ENCODE results near the gene MAB21L3.

Gene MAB21L3

GRCh38 chr1:116165572-116165971, 54.4 kb downstream of the MAB21L3 start:
- Histone ChIP-seq H3K4me3 (ENCODE audit: insufficient read length, low read depth) (no peak overlapping the region), H3K36me3 (ENCODE audit: insufficient read depth, insufficient read length, low read length) (no peaks in the 10 kb centered on the region), H3K9me3 (ENCODE audit: insufficient read depth, low read length) (no peaks in the 10 kb centered on the region), H3K4me1 (ENCODE audit: insufficient read depth, insufficient read length) (peaks cover 17% of the 10 kb centered on the region), H3K27me3 (ENCODE audit: insufficient read depth, insufficient read length) (peaks cover 27% of the 10 kb centered on the region), H3K9ac (ENCODE audit: insufficient read length, low read depth) (no peak overlapping the region)
- DNase-seq (ENCODE audit: low read depth, low spot score): no peak
- TF ChIP-seq ZNF274 (IDR thresholded peaks at IDR 0.05; ENCODE audit: low read depth, low read length): no peak
- TF ChIP-seq YY1 (IDR thresholded peaks at IDR 0.05; ENCODE audit: insufficient read depth, insufficient read length): no peak
- TF ChIP-seq SUZ12 (IDR thresholded peaks at IDR 0.05; ENCODE audit: extremely low read depth, insufficient read depth, insufficient read length): no peak

- H3K27me3 ChIP-seq (ENCODE audit: insufficient read depth, insufficient read length): peaks cover 27% of the 10 kb centered on the region
- TF ChIP-seq ZNF274 (IDR thresholded peaks at IDR 0.05; ENCODE audit: low read depth, low read length) (no peak), SUZ12 (IDR thresholded peaks at IDR 0.05; ENCODE audit: extremely low read depth, insufficient read depth, insufficient read length) (no peak), YY1 (IDR thresholded peaks at IDR 0.05; ENCODE audit: insufficient read depth, insufficient read length) (no peak)
- no peaks in the 10 kb centered on the region for H3K9me3 ChIP-seq (ENCODE audit: insufficient read depth, low read length)
- peaks cover 17% of the 10 kb centered on the region for H3K4me1 ChIP-seq (ENCODE audit: insufficient read depth, insufficient read length)
- DNase-seq (ENCODE audit: low read depth, low spot score): no peak
- H3K4me3 ChIP-seq (ENCODE audit: insufficient read length, low read depth): no peak overlapping the region
- no peaks in the 10 kb centered on the region for H3K36me3 ChIP-seq (ENCODE audit: insufficient read depth, insufficient read length, low read length)
- no peak overlapping the region for H3K9ac ChIP-seq (ENCODE audit: insufficient read length, low read depth)
These were observed 54.9 kb downstream of the MAB21L3 start for GRCh38 chr1:116166011-116166571.

DNA sequence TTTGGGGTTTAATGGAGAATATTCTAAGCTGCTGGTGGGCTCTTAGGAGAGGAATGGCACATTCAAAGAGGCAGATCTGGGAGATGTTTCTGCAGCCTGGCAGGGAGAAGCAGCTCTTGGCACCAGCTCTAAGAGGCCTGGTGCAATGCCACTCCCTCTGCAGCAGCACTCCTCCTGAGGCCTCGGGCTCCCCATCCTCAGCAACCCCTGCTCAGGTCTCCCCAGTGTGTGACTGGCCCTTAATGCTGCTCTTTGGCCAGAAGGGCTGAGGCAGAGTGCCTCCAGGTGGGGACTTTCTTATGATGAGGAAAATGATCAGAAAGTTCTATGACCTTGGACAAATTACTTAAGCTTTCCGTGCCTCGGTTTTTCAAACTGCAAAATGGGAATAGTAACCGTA, 55.5 kb downstream of the MAB21L3 start:
- Histone ChIP-seq H3K9ac (ENCODE audit: insufficient read length, low read depth) (no peak overlapping the region), H3K4me1 (ENCODE audit: insufficient read depth, insufficient read length) (peaks cover 17% of the 10 kb centered on the region), H3K27me3 (ENCODE audit: insufficient read depth, insufficient read length) (peaks cover 27% of the 10 kb centered on the region), H3K9me3 (ENCODE audit: insufficient read depth, low read length) (no peaks in the 10 kb centered on the region), H3K36me3 (ENCODE audit: insufficient read depth, insufficient read length, low read length) (no peaks in the 10 kb centered on the region), H3K4me3 (ENCODE audit: insufficient read length, low read depth) (no peak overlapping the region)
- DNase-seq (ENCODE audit: low read depth, low spot score): no peak
- TF ChIP-seq ZNF274 (IDR thresholded peaks at IDR 0.05; ENCODE audit: low read depth, low read length) (no peak), YY1 (IDR thresholded peaks at IDR 0.05; ENCODE audit: insufficient read depth, insufficient read length) (no peak), SUZ12 (IDR thresholded peaks at IDR 0.05; ENCODE audit: extremely low read depth, insufficient read depth, insufficient read length) (no peak)

DNA sequence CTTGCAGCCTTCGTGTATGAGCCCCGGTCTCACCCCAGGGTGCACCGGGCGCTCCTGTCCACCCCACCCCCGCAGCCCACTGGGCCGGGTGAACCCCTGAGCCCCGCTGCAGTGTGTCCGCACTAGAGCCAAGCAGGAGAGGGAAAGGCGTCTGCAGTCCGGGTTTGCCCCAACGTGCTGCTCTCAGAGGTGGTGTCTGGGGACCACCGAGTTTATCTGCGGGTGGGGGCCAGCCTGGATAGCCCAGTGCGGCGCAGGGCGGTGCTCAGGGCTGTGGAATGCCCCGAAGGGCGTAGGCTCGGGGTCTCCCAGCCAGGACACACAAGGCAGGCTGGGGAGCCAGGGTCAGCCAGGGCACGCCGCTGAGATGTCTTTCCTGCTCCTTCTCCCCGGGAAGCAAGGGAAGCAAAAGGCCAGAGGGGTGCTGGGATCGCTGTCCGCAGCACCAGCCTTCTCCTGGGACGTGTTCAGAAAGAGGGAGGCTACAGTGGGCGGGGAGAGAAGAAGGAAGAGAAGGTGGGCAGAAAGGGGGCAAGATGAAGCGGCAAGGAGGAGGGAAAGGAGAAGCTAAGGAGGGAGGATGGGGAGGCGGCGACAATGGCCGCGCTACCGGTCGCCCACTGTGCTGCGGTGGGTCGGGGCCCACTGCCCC, 56.6 kb downstream of the MAB21L3 start:
- no peaks in the 10 kb centered on the region for H3K9me3 ChIP-seq (ENCODE audit: insufficient read depth, low read length)
- peaks cover 27% of the 10 kb centered on the region for H3K27me3 ChIP-seq (ENCODE audit: insufficient read depth, insufficient read length)
- H3K36me3 ChIP-seq (ENCODE audit: insufficient read depth, insufficient read length, low read length): no peaks in the 10 kb centered on the region
- H3K4me3 ChIP-seq (ENCODE audit: insufficient read length, low read depth): peak overlapping the region; percentile 48
- DNase-seq (ENCODE audit: low read depth, low spot score): no peak
- H3K4me1 ChIP-seq (ENCODE audit: insufficient read depth, insufficient read length): peaks cover 17% of the 10 kb centered on the region
- TF ChIP-seq ZNF274 (IDR thresholded peaks at IDR 0.05; ENCODE audit: low read depth, low read length) (no peak), YY1 (IDR thresholded peaks at IDR 0.05; ENCODE audit: insufficient read depth, insufficient read length) (no peak), SUZ12 (IDR thresholded peaks at IDR 0.05; ENCODE audit: extremely low read depth, insufficient read depth, insufficient read length) (no peak)
- H3K9ac ChIP-seq (ENCODE audit: insufficient read length, low read depth): peak overlapping the region; percentile 73

DNA sequence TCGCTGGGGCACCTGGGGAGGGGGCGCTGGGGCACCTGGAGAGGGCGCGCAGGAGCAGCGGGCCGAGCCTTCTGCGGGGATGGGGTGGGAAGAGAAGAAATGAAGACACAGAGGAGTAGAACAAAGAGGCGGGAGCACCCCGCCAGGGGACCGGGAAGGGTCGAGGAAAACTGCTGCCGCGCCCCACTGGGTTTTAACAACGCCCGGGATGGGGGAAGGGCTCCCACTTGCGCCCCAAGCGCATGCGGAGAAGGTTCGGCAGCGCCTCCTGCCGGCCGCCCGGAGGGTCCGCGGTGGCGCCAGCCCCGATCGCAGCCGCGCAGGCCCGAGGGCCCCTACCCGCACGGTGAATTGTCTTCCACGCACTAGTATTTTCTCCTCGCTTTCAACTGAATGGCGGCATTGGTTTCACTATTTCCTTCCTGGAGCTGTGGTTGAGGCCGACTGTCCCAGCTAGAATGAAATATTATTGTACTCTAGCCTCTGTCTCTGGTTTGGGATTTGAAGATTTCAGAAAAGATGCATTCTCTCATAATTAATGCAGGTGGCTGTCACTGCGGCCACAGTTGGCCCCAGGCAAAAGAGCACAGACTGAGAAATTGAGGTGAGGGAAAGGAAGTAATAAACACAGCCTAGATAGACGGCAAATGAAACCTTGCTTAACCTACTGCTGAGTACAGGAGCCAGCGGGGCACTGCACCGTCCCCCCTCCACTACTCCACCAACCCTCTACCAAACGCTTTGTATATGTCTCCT, 57.3 kb downstream of the MAB21L3 start:
- no peak for TF ChIP-seq SUZ12 (IDR thresholded peaks at IDR 0.05; ENCODE audit: extremely low read depth, insufficient read depth, insufficient read length)
- no peak for TF ChIP-seq ZNF274 (IDR thresholded peaks at IDR 0.05; ENCODE audit: low read depth, low read length)
- no peak for TF ChIP-seq YY1 (IDR thresholded peaks at IDR 0.05; ENCODE audit: insufficient read depth, insufficient read length)
- Histone ChIP-seq H3K9me3 (ENCODE audit: insufficient read depth, low read length) (no peaks in the 10 kb centered on the region), H3K9ac (ENCODE audit: insufficient read length, low read depth) (peak overlapping the region; percentile 73), H3K4me1 (ENCODE audit: insufficient read depth, insufficient read length) (peaks cover 17% of the 10 kb centered on the region), H3K27me3 (ENCODE audit: insufficient read depth, insufficient read length) (peaks cover 27% of the 10 kb centered on the region), H3K36me3 (ENCODE audit: insufficient read depth, insufficient read length, low read length) (no peaks in the 10 kb centered on the region), H3K4me3 (ENCODE audit: insufficient read length, low read depth) (peak overlapping the region; percentile 48)
- peak; percentile 71 for DNase-seq (ENCODE audit: low read depth, low spot score)

GRCh38 chr1:116169898-116170297, 58.7 kb downstream of the MAB21L3 start:
- no peaks in the 10 kb centered on the region for H3K36me3 ChIP-seq (ENCODE audit: insufficient read depth, insufficient read length, low read length)
- H3K27me3 ChIP-seq (ENCODE audit: insufficient read depth, insufficient read length): peaks cover 27% of the 10 kb centered on the region
- H3K4me1 ChIP-seq (ENCODE audit: insufficient read depth, insufficient read length): peaks cover 12% of the 10 kb centered on the region
- no peaks in the 10 kb centered on the region for H3K9me3 ChIP-seq (ENCODE audit: insufficient read depth, low read length)
- no peak for DNase-seq (ENCODE audit: low read depth, low spot score)
- H3K4me3 ChIP-seq (ENCODE audit: insufficient read length, low read depth): no peak overlapping the region
- no peak overlapping the region for H3K9ac ChIP-seq (ENCODE audit: insufficient read length, low read depth)
- no peak for TF ChIP-seq ZNF274 (IDR thresholded peaks at IDR 0.05; ENCODE audit: low read depth, low read length)
- TF ChIP-seq SUZ12 (IDR thresholded peaks at IDR 0.05; ENCODE audit: extremely low read depth, insufficient read depth, insufficient read length): no peak
- TF ChIP-seq YY1 (IDR thresholded peaks at IDR 0.05; ENCODE audit: insufficient read depth, insufficient read length): no peak
